SH-SY5Y (cell line): ENCODE results near the gene PSD4.

Experiments
- GATA2 ChIP-seq: IDR thresholded peaks from 2 replicates; pipeline ENCODE4 v1.6.1; 2011; ENCODE audit warnings: mild to moderate bottlenecking, low read depth, low read length
- GATA3 ChIP-seq: IDR thresholded peaks from 2 replicates; pipeline ENCODE4 v1.6.1; 2011; ENCODE audit warnings: low read depth, mild to moderate bottlenecking, low read length, moderate library complexity

PSD4 gene

GRCh38 chr2:113246606-113247005 is 72.8 kb downstream of the PSD4 start:
- TF ChIP-seq GATA3 (no peak), GATA2 (no peak)

GRCh38 chr2:113248997-113249770 is 75.4 kb downstream of the PSD4 start:
- TF ChIP-seq GATA2 (no peak), GATA3 (no peak)

DNA sequence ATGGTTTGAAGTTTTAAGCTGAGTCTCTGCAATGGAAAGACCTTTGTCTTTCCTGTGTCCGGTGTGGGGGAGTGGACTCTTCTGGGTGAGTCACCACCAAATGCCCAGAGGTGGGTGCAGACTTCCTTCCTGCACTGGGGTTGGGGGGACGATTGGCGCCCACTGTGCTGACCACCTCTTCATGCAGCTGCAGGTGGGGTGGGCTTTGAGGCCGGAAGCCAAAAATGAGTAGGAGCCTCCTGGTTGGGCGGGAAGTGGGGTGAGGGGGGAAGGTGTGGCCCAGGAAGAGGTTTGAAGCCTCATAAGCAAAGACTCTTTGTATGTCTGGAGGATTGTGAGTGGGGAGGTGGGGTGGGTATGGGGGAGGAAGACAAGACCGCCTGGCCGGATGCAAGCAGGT is 77.3 kb downstream of the PSD4 start:
- TF ChIP-seq GATA2: no peak
- TF ChIP-seq GATA3: no peak

- TF ChIP-seq GATA2: no peak
- TF ChIP-seq GATA3: no peak
Observed at GRCh38 chr2:113252047-113252590, 78.3 kb downstream of the PSD4 start.

DNA sequence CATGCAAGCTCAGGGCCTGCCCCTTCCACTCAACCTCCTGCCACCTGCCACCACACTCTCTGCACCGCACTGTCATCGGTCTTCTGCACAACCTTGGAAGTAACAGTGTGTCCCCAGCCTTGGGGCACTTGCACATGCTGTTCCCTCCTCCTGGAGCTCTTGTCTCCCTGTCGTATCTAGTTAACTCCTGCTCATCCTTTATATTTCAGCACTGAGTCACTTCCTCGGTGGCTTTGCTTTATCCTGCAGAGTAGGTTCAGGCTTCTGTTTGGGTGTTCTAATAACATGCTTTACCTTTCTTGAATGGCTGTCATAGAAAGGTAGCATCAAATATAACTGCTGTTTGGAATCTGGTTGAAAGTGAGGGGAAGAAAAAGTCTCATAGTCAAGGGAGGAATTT is 79.7 kb downstream of the PSD4 start:
- TF ChIP-seq GATA3 (no peak), GATA2 (no peak)

GRCh38 chr2:113255140-113256070 is 81.6 kb downstream of the PSD4 start:
- TF ChIP-seq GATA3 (no peak), GATA2 (no peak)

GRCh38 chr2:113257516-113258264 is 83.9 kb downstream of the PSD4 start:
- TF ChIP-seq GATA2: no peak
- TF ChIP-seq GATA3: no peak

DNA sequence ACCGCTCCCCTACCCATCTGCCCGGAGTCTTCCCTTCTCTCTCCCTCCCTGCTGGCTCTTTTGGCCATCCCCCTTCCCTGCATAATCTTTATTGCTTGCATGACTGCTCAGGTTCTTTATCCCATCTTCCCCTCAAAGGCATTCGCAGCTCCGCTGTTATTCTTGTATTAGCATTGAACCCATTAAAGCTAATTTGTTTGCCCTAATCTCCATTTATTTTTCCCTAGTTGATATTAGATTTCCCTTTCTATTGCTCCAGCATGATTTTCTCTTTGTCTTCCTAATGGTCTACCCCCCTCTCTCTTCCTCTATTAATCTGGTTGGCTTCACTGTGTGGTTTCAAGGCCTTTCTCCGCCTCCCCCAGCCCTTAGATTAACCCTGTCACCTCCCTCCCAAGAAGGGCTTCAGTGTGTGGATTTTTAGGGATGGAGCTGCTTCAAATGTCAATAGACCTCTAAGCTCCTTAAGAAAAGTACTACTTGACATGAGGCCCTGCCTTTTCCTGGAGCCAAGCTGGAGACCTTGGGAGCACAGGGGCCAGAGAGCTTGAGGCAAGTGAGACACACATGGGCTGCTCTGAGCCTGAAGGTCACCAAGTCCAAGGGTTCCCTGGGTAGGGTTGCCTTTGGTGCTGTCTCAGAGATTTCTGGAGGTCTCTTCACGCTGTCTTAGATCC is 84.8 kb downstream of the PSD4 start:
- TF ChIP-seq GATA3 (no peak), GATA2 (no peak)
